ENCODE data around the gene IDNK. TPM values are rescaled to one million over a fixed set of nuclear protein-coding genes. Genes with fewer than 3 reads are reported as not detected.
"Not testable (repeated sequence)": the region's sequence is repeated elsewhere in the genome, so short reads cannot be mapped to it uniquely, and the experiment has no call there.

Gene IDNK
- total RNA-seq (ENCODE audit: insufficient read depth, low replicate concordance) = 15.2 TPM

DNA sequence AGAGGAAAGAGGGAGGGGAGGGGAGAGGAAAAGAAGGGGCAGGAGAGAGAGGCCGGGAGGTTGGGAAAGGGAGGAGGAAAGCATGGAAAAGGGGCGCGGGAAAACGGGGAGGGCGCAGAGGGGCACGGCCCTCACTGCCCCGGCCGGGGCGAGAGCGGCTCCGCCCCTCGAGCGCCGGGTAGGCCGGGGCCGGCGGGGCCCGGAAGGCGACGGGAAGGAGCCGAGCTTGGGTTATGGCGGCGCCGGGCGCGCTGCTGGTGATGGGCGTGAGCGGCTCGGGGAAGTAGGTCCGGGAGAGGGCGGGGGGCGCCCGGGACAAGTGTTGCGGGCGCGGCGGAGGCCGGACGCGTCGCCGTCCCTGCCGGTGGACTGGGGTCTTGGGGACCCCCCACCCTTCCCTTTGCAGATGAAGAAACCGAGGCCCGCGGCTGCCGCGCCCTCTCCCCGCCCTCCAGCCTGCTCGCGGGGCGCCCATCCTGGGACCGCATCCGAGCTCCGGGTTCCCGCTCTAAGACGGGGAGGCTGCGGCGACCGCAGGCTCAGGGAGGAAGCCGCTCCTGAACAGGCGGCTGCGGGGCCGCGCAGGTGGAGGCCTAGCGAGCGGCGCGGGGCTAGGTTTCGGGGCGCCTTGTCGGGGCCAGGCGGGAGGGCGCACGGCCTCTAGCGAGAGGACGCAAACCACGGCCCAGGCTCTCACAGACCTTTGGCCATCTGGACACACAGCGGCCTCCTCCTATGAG, at the start of gene IDNK:
Gene IDNK, plus strand, starts transcription at position 205 of the 740 bp plus-strand sequence. Its CDS starts 29 bp downstream, at position 234.
- peak; percentile 74 for DNase-seq (ENCODE audit: low spot score)

DNA sequence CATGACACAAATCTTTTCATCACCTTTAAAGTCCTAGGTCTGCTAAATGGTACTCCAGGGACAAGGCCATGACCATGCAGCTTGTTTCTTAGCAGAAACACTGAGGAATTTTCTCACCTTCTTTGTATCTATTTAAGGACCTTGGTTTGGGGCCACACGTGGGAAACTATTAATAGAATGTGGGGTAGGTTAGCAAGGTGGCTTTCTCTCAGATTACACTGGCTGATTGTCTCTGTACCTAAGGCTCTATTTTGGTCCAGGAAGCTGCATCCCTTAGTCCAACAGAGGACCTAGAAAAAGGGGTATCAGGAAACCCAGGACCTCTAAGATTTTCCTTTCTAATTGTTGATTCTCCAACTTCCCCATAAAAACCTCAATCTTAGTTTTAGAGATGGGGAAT, 48.5 kb upstream of the IDNK start:
- DNase-seq (ENCODE audit: low spot score) = no peak

DNA sequence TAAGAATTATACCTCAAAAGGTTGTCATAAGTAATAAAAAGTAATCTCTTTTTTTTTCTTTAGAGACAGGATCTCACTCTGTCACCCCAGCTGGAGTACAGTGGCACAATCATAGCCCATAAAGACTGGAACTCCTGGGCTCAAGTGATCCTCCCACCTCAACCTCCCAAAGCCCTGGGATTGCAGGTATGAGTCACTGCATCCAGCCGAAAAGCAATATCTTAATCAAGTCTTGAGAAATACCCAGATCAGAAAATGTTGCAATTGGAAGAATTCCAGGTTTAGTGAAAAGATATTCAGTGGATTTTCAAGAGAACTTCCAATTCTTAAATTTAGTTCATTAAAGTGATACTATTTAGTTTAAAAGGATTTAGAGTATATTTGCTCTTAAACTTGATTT, 40.9 kb upstream of the IDNK start:
- DNase-seq (ENCODE audit: low spot score) = no peak

GRCh38 chr9:83583151-83584014, 39.6 kb upstream of the IDNK start:
- peak; percentile 56 for DNase-seq (ENCODE audit: low spot score)

- no peak for DNase-seq (ENCODE audit: low spot score)
Measured at GRCh38 chr9:83584995-83585394, 37.9 kb upstream of the IDNK start.

DNA sequence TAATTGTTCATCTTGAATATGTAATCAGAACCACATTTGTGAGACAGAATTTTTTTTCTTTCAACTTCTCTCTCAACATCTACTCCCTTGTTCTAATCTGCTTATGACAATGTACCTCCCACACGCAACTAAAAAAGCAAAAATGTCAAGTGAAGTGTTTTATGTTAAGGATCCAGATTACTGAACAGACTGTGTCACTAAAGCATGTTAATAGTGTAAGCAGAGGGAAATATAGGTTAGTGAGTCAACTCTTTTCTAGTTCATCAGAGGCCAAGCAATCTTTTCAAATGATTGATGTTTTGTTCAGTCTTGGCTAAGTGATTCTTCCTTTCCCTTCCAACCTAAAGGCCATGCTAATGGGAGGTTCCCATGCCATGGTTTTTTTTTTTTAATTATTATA, 34.7 kb upstream of the IDNK start:
- DNase-seq (ENCODE audit: low spot score) = no peak

- DNase-seq (ENCODE audit: low spot score) = peak; percentile 29
Measured at GRCh38 chr9:83596899-83597504, 25.9 kb upstream of the IDNK start.

- DNase-seq (ENCODE audit: low spot score) = peak; percentile 42
Measured at GRCh38 chr9:83598487-83598886, 24.5 kb upstream of the IDNK start.

GRCh38 chr9:83599071-83599470, 23.9 kb upstream of the IDNK start:
- no peak for DNase-seq (ENCODE audit: low spot score)

- DNase-seq (ENCODE audit: low spot score) = no peak
Measured at GRCh38 chr9:83601463-83601862, 21.5 kb upstream of the IDNK start.

DNA sequence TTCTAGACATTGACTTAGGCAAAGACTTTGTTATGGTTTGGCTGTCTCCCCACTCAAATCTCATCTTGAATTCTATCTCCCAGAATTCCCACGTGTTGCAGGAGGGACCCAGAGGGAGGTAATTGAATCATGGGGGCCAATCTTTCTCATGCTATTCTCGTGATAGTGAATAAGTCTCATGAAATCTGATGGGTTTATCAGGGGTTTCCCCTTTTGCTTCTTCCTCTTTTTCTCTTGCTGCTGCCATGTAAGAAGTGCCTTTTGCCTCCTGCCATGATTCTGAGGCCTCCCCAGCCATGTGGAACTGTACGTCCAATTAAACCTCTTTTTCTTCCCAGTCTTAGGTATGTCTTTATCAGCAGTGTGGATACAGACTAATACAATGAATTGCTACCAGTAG, 15.3 kb upstream of the IDNK start:
- DNase-seq (ENCODE audit: low spot score) = not testable (repeated sequence)

- not testable (repeated sequence) for DNase-seq (ENCODE audit: low spot score)
Measured at GRCh38 chr9:83613298-83613697, 9.6 kb upstream of the IDNK start.

DNA sequence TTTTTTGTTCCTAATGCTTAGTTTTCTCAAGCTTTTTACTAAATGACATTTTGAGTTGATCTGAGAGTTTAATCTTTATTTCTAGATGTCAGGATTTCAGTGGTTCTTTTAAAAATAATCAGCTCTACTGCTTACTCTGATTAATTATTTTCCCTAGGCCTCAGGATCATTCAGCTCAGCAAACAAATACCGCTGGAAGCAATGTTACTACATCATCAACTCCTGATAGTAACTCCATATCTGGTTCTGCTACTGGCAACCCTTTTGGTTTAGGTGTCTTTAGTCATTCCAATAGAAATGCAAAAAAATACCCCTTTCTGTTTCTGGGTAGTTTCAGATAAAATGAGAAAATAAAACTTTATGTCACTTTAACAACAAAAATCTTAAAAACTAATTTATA, 5.6 kb upstream of the IDNK start:
- DNase-seq (ENCODE audit: low spot score) = no peak

GRCh38 chr9:83620841-83621636, 1.9 kb upstream of the IDNK start:
- peak; percentile 49 for DNase-seq (ENCODE audit: low spot score)

- no peak for DNase-seq (ENCODE audit: low spot score)
Measured at GRCh38 chr9:83622433-83622938, 457 bp upstream of the IDNK start.

DNA sequence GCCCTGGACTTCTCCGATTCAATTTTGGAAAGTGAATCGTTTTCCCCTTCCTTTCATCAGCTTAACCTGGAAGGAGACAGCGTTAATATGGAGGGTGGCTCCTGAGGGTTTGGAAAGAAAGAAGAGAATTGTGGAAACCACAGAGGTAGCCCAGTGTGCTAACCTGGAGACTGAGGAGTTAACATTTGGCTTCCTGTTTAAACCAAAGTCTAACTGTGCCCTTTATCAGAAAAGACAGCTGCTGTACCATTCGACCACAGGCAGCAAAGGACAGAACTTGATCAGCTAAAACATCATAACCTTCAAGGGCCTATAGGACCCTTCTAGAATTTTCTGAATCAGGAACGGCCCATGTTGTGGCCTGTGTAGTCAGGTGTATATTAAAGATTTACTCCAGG, 735 bp downstream of the IDNK start:
- DNase-seq (ENCODE audit: low spot score) = peak; percentile 32

DNA sequence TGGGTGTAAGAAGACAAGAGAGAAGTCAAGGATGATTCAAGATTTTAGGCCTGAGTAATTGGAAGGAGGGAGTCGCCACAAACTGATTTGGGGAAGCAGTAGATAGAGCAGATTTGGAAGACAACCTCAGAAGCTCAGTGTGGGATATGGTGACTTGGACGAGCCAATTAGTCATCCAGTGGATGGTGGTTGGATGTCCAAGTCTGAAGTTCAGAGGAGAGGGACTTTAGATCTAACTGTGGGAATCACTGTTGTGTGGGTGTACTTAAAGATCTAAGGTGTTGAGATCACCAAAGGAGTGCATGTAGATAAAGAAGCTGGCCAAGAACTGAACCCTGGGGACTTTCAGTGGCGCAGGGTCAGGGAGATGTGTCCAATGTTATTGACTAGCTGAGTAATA, 2.2 kb downstream of the IDNK start:
- DNase-seq (ENCODE audit: low spot score) = no peak

GRCh38 chr9:83628540-83628939, 5.6 kb downstream of the IDNK start:
- no peak for DNase-seq (ENCODE audit: low spot score)

GRCh38 chr9:83629433-83630104, 6.6 kb downstream of the IDNK start:
- no peak for DNase-seq (ENCODE audit: low spot score)

GRCh38 chr9:83630938-83631457, 8.1 kb downstream of the IDNK start:
- DNase-seq (ENCODE audit: low spot score) = peak; percentile 36
